Measurements from ENCODE around the gene CFAP410. TPM values are rescaled to one million over a fixed set of nuclear protein-coding genes. Genes with fewer than 3 reads are reported as not detected.

The CFAP410 gene
- total RNA-seq, 1 experiment from 2014 or later, result 16.5 TPM

GRCh38 chr21:44295646-44296045, 43.5 kb downstream of the CFAP410 start:
- Mint-ChIP-seq H3K9me3 (ENCODE audit: unreplicated experiment) (no peaks in the 10 kb centered on the region), H3K27me3 (ENCODE audit: insufficient read depth, unreplicated experiment) (no peaks in the 10 kb centered on the region), H3K36me3 (ENCODE audit: insufficient read depth, unreplicated experiment) (no peaks in the 10 kb centered on the region), H3K27ac (ENCODE audit: unreplicated experiment) (no peak overlapping the region), H3K4me1 (ENCODE audit: low read depth, unreplicated experiment) (no peaks in the 10 kb centered on the region), H3K4me3 (ENCODE audit: unreplicated experiment) (no peak overlapping the region)
- ChIA-PET POLR2A (no interaction called here), CTCF (no interaction called here)
- intact Hi-C loops (cut with micrococcal nuclease; ENCODE audit: unreplicated experiment), result no loop called here
- TF ChIP-seq CTCF (IDR thresholded peaks at IDR 0.05; ENCODE audit: insufficient read depth in 1 of 2, low read depth in 1 of 2, low read length in 1 of 2, severe bottlenecking in 1 of 2, unreplicated experiment in 1 of 2), result no peak
- Histone ChIP-seq H3K4me1 (peaks cover under 1% of the 10 kb centered on the region; the same call in 1 of the 2 replicates), H3K27me3 (replicated peaks; ENCODE audit: control insufficient read depth, insufficient read depth, low read length) (no peaks in the 10 kb centered on the region), H3K36me3 (ENCODE audit: control insufficient read depth, insufficient read depth, low read length) (no peaks in the 10 kb centered on the region), H3K4me3 (ENCODE audit: low read depth, low read length) (no peak overlapping the region), H3K9me3 (no peaks in the 10 kb centered on the region)
- no peak for DNase-seq
- BruUV-seq (replicated peaks), result no TSS peak

GRCh38 chr21:44295163-44295573, 44.0 kb downstream of the CFAP410 start:
- H3K4me3 Mint-ChIP-seq (ENCODE audit: unreplicated experiment), result no peak overlapping the region
- intact Hi-C loops (cut with micrococcal nuclease; ENCODE audit: unreplicated experiment), result no loop called here
- CTCF ChIA-PET, result no interaction called here
- no peaks in the 10 kb centered on the region for H3K9me3 Mint-ChIP-seq (ENCODE audit: unreplicated experiment)
- Histone ChIP-seq H3K4me3 (ENCODE audit: low read depth, low read length) (no peak overlapping the region), H3K9me3 (no peaks in the 10 kb centered on the region), H3K4me1 (no peaks in the 10 kb centered on the region), H3K27me3 (replicated peaks; ENCODE audit: control insufficient read depth, insufficient read depth, low read length) (no peaks in the 10 kb centered on the region), H3K36me3 (ENCODE audit: control insufficient read depth, insufficient read depth, low read length) (no peaks in the 10 kb centered on the region)
- H3K27me3 Mint-ChIP-seq (ENCODE audit: insufficient read depth, unreplicated experiment), result no peaks in the 10 kb centered on the region
- H3K27ac Mint-ChIP-seq (ENCODE audit: unreplicated experiment), result no peak overlapping the region
- no TSS peak for BruUV-seq (replicated peaks)
- POLR2A ChIA-PET, result no interaction called here
- no peaks in the 10 kb centered on the region for H3K36me3 Mint-ChIP-seq (ENCODE audit: insufficient read depth, unreplicated experiment)
- TF ChIP-seq CTCF (IDR thresholded peaks at IDR 0.05; ENCODE audit: insufficient read depth in 1 of 2, low read depth in 1 of 2, low read length in 1 of 2, severe bottlenecking in 1 of 2, unreplicated experiment in 1 of 2), result no peak
- H3K4me1 Mint-ChIP-seq (ENCODE audit: low read depth, unreplicated experiment), result no peaks in the 10 kb centered on the region
- no peak for DNase-seq

GRCh38 chr21:44294391-44295162, 44.6 kb downstream of the CFAP410 start:
- H3K4me3 Mint-ChIP-seq (ENCODE audit: unreplicated experiment), result no peak overlapping the region
- Histone ChIP-seq H3K9me3 (no peaks in the 10 kb centered on the region), H3K4me3 (ENCODE audit: low read depth, low read length) (no peak overlapping the region), H3K4me1 (no peaks in the 10 kb centered on the region), H3K36me3 (ENCODE audit: control insufficient read depth, insufficient read depth, low read length) (no peaks in the 10 kb centered on the region), H3K27me3 (replicated peaks; ENCODE audit: control insufficient read depth, insufficient read depth, low read length) (no peaks in the 10 kb centered on the region)
- TF ChIP-seq CTCF (IDR thresholded peaks at IDR 0.05; ENCODE audit: insufficient read depth in 1 of 2, low read depth in 1 of 2, low read length in 1 of 2, severe bottlenecking in 1 of 2, unreplicated experiment in 1 of 2), result no peak
- no TSS peak for BruUV-seq (replicated peaks)
- no peaks in the 10 kb centered on the region for H3K36me3 Mint-ChIP-seq (ENCODE audit: insufficient read depth, unreplicated experiment)
- CTCF ChIA-PET, result no interaction called here
- intact Hi-C loops (cut with micrococcal nuclease; ENCODE audit: unreplicated experiment), result no loop called here
- no peaks in the 10 kb centered on the region for H3K4me1 Mint-ChIP-seq (ENCODE audit: low read depth, unreplicated experiment)
- H3K27me3 Mint-ChIP-seq (ENCODE audit: insufficient read depth, unreplicated experiment), result no peaks in the 10 kb centered on the region
- H3K27ac Mint-ChIP-seq (ENCODE audit: unreplicated experiment), result no peak overlapping the region
- DNase-seq, result no peak
- no peaks in the 10 kb centered on the region for H3K9me3 Mint-ChIP-seq (ENCODE audit: unreplicated experiment)
- POLR2A ChIA-PET, result no interaction called here

All from Caco-2 (cell line).